Brain microvascular endothelial cell (primary cell): ENCODE data around the gene GPR89B.
"Not testable (repeated sequence)": the region's sequence is repeated elsewhere in the genome, so short reads cannot be mapped to it uniquely, and the experiment has no call there.

Experiments used
- DNase-seq: peaks from one replicate; pipeline ENCODE4 v3.0.0-alpha.2; 2020
- H3K27ac ChIP-seq: fragments of 250-450 bp; sonication (Bioruptor Pico); 2 replicates; pipeline ENCODE4 v1.5.1; 2020; ENCODE audit warnings: mild to moderate bottlenecking, moderate library complexity
- H3K27me3 ChIP-seq: fragments of 250-450 bp; sonication (Bioruptor Pico); replicated peaks from 2 replicates; pipeline ENCODE4 v1.5.1; 2020; ENCODE audit warnings: mild to moderate bottlenecking
- H3K36me3 ChIP-seq: fragments of 250-450 bp; sonication (Bioruptor Pico); replicated peaks from 2 replicates; pipeline ENCODE4 v1.5.1; 2020; ENCODE audit warnings: mild to moderate bottlenecking
- H3K4me3 ChIP-seq: 2 replicates; pipeline ENCODE4 v1.5.1; 2011; ENCODE audit warnings: low read depth, mild to moderate bottlenecking, control low read depth, low read length, moderate library complexity
- in situ Hi-C: cut with HindIII; loops from 2 replicates; pipeline ENCODE4 v1.10.0; 2017; ENCODE audit warnings: low sequenced_read_pairs, low pct_ligation_motif_present
- TF ChIP-seq, protein P1 (sequence below): IDR thresholded peaks from 2 replicates; pipeline ENCODE4 v1.5.1; 2011; ENCODE audit warnings: low read depth, mild to moderate bottlenecking, moderate library complexity, low read length, control low read depth, inconsistent platforms; ENCODE audit errors: missing control alignments

Gene GPR89B

DNA sequence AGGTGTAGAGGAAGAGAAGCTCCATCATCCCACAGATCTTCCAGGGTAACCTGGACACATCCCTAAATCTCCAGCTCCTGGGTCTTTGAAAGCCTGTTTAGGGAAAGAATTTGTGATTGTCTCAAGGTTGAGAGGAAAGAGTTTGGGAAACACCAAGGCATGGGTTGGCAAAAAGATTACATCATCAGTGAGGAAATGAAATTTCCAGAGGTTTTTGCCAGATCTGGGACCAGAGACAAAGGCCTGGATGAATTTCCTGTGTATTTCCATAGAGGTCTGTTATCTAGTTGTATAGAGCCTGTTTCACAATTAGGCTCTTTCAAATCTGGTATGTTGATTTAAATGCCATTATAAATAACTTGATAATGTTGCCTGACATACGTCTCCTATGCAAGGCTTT lies 82.3 kb downstream of the GPR89B start:
- no peak overlapping the region for H3K27ac ChIP-seq

GRCh38 chr1:148013177-148014144 lies 85.2 kb downstream of the GPR89B start:
- in situ Hi-C loops, H3K27ac ChIP-seq, H3K4me3 ChIP-seq: not testable (repeated sequence)

More for the DNA sequence above, 82.3 kb downstream of the GPR89B start:
- Histone ChIP-seq H3K4me3 (no peak overlapping the region), H3K27me3 (no peaks in the 10 kb centered on the region), H3K36me3 (no peaks in the 10 kb centered on the region)
- DNase-seq = no peak
- TF ChIP-seq, protein P1, sequence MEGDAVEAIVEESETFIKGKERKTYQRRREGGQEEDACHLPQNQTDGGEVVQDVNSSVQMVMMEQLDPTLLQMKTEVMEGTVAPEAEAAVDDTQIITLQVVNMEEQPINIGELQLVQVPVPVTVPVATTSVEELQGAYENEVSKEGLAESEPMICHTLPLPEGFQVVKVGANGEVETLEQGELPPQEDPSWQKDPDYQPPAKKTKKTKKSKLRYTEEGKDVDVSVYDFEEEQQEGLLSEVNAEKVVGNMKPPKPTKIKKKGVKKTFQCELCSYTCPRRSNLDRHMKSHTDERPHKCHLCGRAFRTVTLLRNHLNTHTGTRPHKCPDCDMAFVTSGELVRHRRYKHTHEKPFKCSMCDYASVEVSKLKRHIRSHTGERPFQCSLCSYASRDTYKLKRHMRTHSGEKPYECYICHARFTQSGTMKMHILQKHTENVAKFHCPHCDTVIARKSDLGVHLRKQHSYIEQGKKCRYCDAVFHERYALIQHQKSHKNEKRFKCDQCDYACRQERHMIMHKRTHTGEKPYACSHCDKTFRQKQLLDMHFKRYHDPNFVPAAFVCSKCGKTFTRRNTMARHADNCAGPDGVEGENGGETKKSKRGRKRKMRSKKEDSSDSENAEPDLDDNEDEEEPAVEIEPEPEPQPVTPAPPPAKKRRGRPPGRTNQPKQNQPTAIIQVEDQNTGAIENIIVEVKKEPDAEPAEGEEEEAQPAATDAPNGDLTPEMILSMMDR = no peak
- in situ Hi-C loops = no loop called here

GRCh38 chr1:148014289-148015200 lies 86.3 kb downstream of the GPR89B start:
- H3K36me3 ChIP-seq, H3K27me3 ChIP-seq, DNase-seq, in situ Hi-C loops, H3K27ac ChIP-seq: not testable (repeated sequence)
- peak overlapping the region; percentile 32 for H3K4me3 ChIP-seq

More at GRCh38 chr1:148013177-148014144, 85.2 kb downstream of the GPR89B start:
- not testable (repeated sequence) for H3K36me3 ChIP-seq, DNase-seq, H3K27me3 ChIP-seq

- in situ Hi-C loops, H3K36me3 ChIP-seq, H3K27ac ChIP-seq, H3K27me3 ChIP-seq, H3K4me3 ChIP-seq, DNase-seq: not testable (repeated sequence)
Measured at GRCh38 chr1:148024918-148025317, 96.7 kb downstream of the GPR89B start.

DNA sequence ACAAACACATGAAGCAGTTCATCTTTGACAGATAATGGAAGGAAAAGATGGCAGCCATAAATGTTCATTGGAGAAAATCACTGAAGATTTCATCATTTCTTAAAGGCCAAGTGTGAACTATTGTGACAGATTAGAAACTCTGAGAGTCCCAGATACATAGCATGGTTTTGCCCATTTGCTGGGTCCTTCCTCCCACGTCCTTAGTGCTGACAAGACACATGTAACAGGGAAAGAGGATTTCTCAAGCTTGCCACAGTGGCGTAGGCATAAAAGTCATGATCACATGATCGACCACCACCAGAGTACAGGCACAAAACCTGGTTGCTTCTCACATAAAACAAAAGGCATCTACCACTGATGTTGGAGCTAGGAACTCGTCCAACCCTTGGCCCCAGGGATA lies 98.8 kb downstream of the GPR89B start:
- in situ Hi-C loops, H3K27ac ChIP-seq, DNase-seq, H3K36me3 ChIP-seq, H3K4me3 ChIP-seq, H3K27me3 ChIP-seq: not testable (repeated sequence)

DNA sequence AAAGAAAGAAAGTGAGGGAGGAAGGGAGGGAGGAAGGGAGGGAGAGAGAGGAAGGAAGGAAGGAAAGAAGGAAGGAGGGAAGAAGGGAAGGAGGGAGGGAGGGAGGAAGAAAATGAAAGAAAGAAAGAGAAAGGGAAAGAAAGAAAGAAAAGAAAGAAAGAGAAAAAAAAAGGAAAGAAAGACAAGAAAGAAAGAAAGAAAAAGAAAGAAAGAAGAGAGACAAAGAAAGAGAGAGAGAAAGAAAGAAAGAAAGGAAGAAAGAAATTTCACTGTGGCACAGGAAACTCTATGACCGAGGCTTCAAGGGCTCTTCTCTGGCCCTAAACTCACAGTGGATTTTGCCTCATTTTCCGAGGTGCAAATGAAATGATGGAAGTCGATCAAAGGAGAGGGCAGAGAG lies 104.0 kb downstream of the GPR89B start:
- H3K27ac ChIP-seq, H3K4me3 ChIP-seq, H3K36me3 ChIP-seq, DNase-seq, H3K27me3 ChIP-seq, in situ Hi-C loops: not testable (repeated sequence)

- H3K27me3 ChIP-seq, DNase-seq, H3K27ac ChIP-seq, in situ Hi-C loops, H3K36me3 ChIP-seq, H3K4me3 ChIP-seq: not testable (repeated sequence)
Measured at GRCh38 chr1:148032690-148033089, 104.5 kb downstream of the GPR89B start.

DNA sequence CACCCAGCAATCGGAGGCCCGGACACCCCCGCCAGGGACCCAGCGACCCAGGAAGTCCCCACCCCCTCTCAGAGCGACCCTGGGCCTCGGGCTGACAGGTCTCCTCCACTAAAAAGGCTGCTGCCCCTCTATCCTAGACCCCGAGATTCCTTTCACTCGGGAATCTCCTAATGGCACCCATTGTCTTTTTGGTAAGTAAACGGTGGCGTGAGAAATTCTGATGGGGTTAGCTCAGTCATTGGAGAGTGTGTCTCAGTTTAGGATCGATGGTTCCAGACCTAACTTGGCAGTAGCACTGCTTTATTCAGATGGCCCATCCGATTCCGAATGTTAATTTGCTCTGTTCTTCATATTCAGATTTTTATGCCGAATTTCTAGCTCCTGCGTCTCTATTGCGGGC lies 104.9 kb downstream of the GPR89B start:
- H3K27me3 ChIP-seq, in situ Hi-C loops, DNase-seq, H3K27ac ChIP-seq, H3K36me3 ChIP-seq: not testable (repeated sequence)
- peak overlapping the region; percentile 15 for H3K4me3 ChIP-seq

DNA sequence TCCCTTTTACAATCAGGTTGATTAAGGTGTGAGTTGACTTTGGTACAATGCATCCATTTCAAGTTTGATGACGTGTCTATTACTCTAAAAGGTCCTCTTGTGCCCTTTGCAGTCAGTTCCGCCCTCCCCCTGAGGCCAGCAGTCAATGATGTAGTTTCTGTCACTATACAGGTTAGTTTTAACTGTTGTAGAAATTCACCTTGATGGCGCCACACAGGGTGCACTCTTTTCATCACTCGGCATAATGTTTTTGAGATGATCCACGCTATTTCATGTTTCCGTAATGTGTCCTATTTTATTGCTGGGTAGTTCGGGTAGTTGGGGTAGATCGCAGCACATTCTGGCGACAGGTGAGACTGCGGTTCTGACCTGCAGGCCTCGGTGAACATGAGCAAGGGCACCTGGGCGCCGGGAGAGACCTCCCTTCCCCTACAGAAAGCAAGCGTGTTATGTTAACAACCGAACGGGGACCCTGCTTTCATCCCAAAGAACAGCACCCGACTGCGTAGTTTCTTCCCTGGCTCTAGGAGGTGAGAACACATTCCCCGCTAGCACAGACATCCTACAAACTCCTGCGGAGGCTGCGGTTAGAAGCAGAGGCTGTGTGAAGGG lies 109.7 kb downstream of the GPR89B start:
- DNase-seq, H3K36me3 ChIP-seq, in situ Hi-C loops, H3K27me3 ChIP-seq, H3K27ac ChIP-seq: not testable (repeated sequence)
- peak overlapping the region; percentile 15 for H3K4me3 ChIP-seq

DNA sequence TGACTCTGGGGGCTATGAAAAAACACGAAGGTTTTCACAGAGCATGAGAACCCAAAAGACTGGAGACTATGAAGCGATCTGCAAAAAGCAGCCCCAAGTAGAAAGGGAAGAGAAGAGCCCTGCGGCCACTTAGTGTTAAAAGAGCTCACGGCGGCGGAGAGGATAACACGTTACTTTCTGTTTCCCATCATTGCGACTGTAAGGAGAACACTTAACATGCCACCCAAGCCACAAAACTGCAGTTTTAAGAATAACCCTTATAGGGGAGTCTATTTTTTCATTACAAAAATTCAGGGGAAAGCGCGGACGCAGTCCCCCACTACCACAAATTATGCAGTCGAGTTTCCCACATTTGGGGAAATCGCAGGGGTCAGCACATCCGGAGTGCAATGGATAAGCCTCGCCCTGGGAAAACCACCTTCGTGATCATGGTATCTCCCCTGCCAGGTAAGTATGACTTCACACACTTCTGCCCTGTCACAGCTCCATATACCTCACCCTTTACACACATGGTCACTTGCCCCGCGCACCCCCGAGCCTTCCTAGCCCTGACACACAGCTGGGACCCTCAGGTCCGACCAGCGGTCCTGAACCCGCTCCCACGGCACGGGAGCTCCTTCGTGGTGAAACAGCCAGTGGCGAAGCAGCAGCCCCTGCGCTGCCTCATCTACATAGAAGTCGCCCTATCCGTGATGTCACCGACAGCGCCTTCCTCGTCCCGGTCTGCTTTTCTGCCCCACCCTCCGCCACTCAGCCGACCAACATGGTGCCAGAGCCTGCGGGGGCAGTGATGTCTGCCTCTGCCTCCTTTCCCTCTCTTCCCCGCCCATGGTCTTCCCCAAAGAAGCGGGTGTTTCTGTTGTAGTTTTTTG lies 110.5 kb downstream of the GPR89B start:
- in situ Hi-C loops, H3K27me3 ChIP-seq, H3K36me3 ChIP-seq, H3K27ac ChIP-seq: not testable (repeated sequence)
- H3K4me3 ChIP-seq = peak overlapping the region; percentile 45
- DNase-seq = peak; percentile 96
